RWPE2 (cell line): ENCODE data around the gene RFPL1.

Experiments
- ATAC-seq: fragments of 200-7000 bp; cut with Tn5 transposase; 3 replicates; pipeline ENCODE4 v1.9.1; 2021; ENCODE audit warnings: low read depth
- DNase-seq: peaks from one replicate; pipeline ENCODE4 v3.0.0-alpha.2; 2020; ENCODE audit warnings: low spot score
- H3K27ac ChIP-seq: fragments of 450-650 bp; 2 replicates; pipeline ENCODE4 v1.5.1; 2017; ENCODE audit warnings: mild to moderate bottlenecking; ENCODE audit not compliant: poor library complexity, severe bottlenecking
- H3K27me3 ChIP-seq: fragments of 250-450 bp; sonication (Bioruptor Pico); 2 replicates; pipeline ENCODE4 v1.5.1; 2021; ENCODE audit warnings: mild to moderate bottlenecking, moderate library complexity; ENCODE audit not compliant: insufficient read depth, poor library complexity, severe bottlenecking
- H3K36me3 ChIP-seq: fragments of 250-450 bp; sonication (Bioruptor Pico); 2 replicates; pipeline ENCODE4 v1.5.1; 2020; ENCODE audit warnings: low read depth, mild to moderate bottlenecking, moderate library complexity
- H3K4me1 ChIP-seq: fragments of 250-450 bp; sonication (Bioruptor Pico); 2 replicates; pipeline ENCODE4 v1.5.1; 2021; ENCODE audit warnings: mild to moderate bottlenecking, moderate library complexity; ENCODE audit not compliant: insufficient read depth, poor library complexity, severe bottlenecking
- H3K4me3 ChIP-seq: fragments of 250-450 bp; sonication (Bioruptor Pico); 2 replicates; pipeline ENCODE4 v1.5.1; 2021; ENCODE audit warnings: mild to moderate bottlenecking, moderate library complexity; ENCODE audit not compliant: severe bottlenecking
- H3K9me3 ChIP-seq: fragments of 250-450 bp; sonication (Bioruptor Pico); 2 replicates; pipeline ENCODE4 v1.5.1; 2021; ENCODE audit warnings: mild to moderate bottlenecking, moderate library complexity; ENCODE audit not compliant: severe bottlenecking
- CTCF ChIP-seq: fragments of 450-650 bp; IDR thresholded peaks from one replicate; pipeline ENCODE4 v1.5.1; 2017; ENCODE audit warnings: mild to moderate bottlenecking, moderate library complexity; ENCODE audit not compliant: poor library complexity, severe bottlenecking

Gene RFPL1

GRCh38 chr22:29457730-29458129 lies 19.3 kb downstream of the RFPL1 start:
- Histone ChIP-seq H3K36me3 (no peaks in the 10 kb centered on the region), H3K9me3 (no peaks in the 10 kb centered on the region), H3K27me3 (no peaks in the 10 kb centered on the region), H3K4me3 (no peak overlapping the region), H3K4me1 (no peaks in the 10 kb centered on the region), H3K27ac (no peak overlapping the region)
- no peak for TF ChIP-seq CTCF
- ATAC-seq (peak; percentile 70; the same call in 2 of the 3 replicates), DNase-seq (no peak)

- no peak for DNase-seq
- no peaks in the 10 kb centered on the region for H3K27me3 ChIP-seq
- ATAC-seq: no peak
- H3K36me3 ChIP-seq: no peaks in the 10 kb centered on the region
- no peaks in the 10 kb centered on the region for H3K4me1 ChIP-seq
- no peak for TF ChIP-seq CTCF
- no peaks in the 10 kb centered on the region for H3K9me3 ChIP-seq
- H3K27ac ChIP-seq: no peak overlapping the region
- no peak overlapping the region for H3K4me3 ChIP-seq
Observed at GRCh38 chr22:29458551-29458950, 20.2 kb downstream of the RFPL1 start.

- Histone ChIP-seq H3K27me3 (no peaks in the 10 kb centered on the region), H3K27ac (no peak overlapping the region), H3K36me3 (no peaks in the 10 kb centered on the region), H3K9me3 (no peaks in the 10 kb centered on the region), H3K4me3 (no peak overlapping the region), H3K4me1 (no peaks in the 10 kb centered on the region)
- ATAC-seq (no peak), DNase-seq (no peak)
- no peak for TF ChIP-seq CTCF
Observed at GRCh38 chr22:29459773-29460172, 21.4 kb downstream of the RFPL1 start.

GRCh38 chr22:29461263-29461662 lies 22.9 kb downstream of the RFPL1 start:
- no peak overlapping the region for H3K4me3 ChIP-seq
- DNase-seq (no peak), ATAC-seq (no peak)
- no peaks in the 10 kb centered on the region for H3K9me3 ChIP-seq
- no peak overlapping the region for H3K27ac ChIP-seq
- H3K27me3 ChIP-seq: no peaks in the 10 kb centered on the region
- H3K36me3 ChIP-seq: no peaks in the 10 kb centered on the region
- no peak for TF ChIP-seq CTCF
- no peaks in the 10 kb centered on the region for H3K4me1 ChIP-seq

GRCh38 chr22:29463629-29464028 lies 25.2 kb downstream of the RFPL1 start:
- no peak for TF ChIP-seq CTCF
- no peaks in the 10 kb centered on the region for H3K36me3 ChIP-seq
- H3K9me3 ChIP-seq: no peaks in the 10 kb centered on the region
- no peaks in the 10 kb centered on the region for H3K27me3 ChIP-seq
- no peak for DNase-seq
- H3K4me3 ChIP-seq: no peak overlapping the region
- no peak overlapping the region for H3K27ac ChIP-seq
- no peaks in the 10 kb centered on the region for H3K4me1 ChIP-seq
- ATAC-seq: no peak
